Tibial nerve (tissue), 4 donors: Measurements from ENCODE around the gene HACD3.

Source experiments
- CTCF ChIP-seq, 5 experiments: fragments of 200-600 bp in 3 of 5; fragments of 450-650 bp in 2 of 5; sonication (generic) in 3 of 5; IDR thresholded peaks; one replicate each; pipeline ENCODE4 v1.5.1; 2016 to 2019; ENCODE audit warnings: antibody characterized with exemption in 5 of 5, mild to moderate bottlenecking in 3 of 5, moderate library complexity in 2 of 5
- EP300 ChIP-seq, 2 donors: sonication (generic); formaldehyde crosslinking; IDR thresholded peaks; one replicate each; pipeline ENCODE4 v1.6.1; 2017; ENCODE audit warnings: antibody characterized with exemption in 2 of 2, mild to moderate bottlenecking in 1 of 2
- POLR2A ChIP-seq, 2 donors: fragments of 450-650 bp; IDR thresholded peaks; one replicate each; pipeline ENCODE4 v1.6.1; 2017; ENCODE audit warnings: antibody characterized with exemption in 2 of 2, mild to moderate bottlenecking in 2 of 2, moderate library complexity in 2 of 2

- TF ChIP-seq CTCF (IDR thresholded peaks at IDR 0.05) = no peak
- TF ChIP-seq POLR2A (IDR thresholded peaks at IDR 0.05) = no peak
- TF ChIP-seq EP300 (IDR thresholded peaks at IDR 0.05) = no peak
These were observed 48.9 kb downstream of the HACD3 start for GRCh38 chr15:65578904-65579728.
